GM21526 (cell line): ENCODE results near the gene CDH15.
"Not testable (repeated sequence)": the region's sequence is repeated elsewhere in the genome, so short reads cannot be mapped to it uniquely, and the experiment has no call there.

Experiments used
- ATAC-seq: cut with Tn5 transposase; IDR thresholded peaks from one replicate; pipeline ENCODE4 v1.9.1; 2021; ENCODE audit warnings: moderate library complexity; ENCODE audit not compliant: unreplicated experiment, low FRiP score

The CDH15 gene

DNA sequence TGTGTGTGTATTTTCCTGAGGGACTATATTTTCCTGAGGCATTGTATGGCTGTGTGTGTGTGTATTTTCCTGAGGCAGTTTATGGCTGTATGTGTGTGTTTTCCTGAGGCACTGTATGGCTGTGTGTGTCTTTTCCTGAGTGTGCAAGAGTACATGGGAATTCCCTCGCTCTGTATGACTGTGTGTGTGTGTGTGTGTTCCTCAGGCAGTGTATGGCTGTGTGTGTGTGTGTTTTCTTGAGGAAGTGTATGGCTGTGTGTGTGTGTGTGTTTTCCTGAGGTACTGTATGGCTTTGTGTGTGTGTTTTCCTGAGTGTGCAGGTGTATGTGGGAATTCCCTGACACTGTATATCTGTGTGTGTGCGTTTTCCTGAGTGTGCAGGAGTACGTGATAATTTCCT is 50.1 kb downstream of the CDH15 start:
- no peak for ATAC-seq

DNA sequence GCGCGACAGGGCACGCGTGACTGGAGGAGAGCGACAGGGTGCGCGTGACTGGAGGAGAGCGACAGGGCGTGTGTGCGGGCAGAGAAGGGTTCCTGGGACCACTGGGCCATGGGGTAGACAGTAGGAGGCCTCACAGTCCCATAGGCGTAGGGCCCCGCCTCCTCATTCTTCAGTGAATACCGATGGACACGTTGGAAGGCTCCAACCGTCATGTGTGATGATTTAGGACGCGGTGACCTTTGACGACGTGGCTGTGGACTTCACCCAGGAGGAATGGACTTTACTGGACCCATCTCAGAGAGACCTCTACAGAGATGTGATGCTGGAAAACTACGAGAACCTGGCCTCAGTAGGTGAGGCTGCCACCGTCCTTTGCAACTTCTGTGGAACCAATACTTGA is 51.4 kb downstream of the CDH15 start:
- no peak for ATAC-seq

DNA sequence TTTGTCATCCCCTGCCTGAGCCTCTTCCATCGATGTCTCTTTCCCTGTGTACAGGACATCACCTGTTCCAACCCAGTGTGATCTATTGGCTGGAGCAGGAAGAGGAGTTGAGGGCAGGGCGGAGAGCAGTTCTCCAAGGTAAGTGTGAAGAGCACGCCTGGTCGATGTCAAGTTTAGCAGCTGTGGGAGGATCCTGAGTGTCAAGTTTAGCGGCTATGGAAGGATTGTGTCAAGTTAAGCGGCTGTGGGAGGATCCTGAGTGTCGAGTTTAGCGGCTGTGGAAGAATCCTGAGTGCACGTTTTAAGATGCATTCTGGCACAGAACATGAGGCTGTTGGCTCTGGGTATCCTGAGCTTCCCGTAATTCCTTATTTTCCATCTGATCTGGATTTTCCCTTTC is 53.1 kb downstream of the CDH15 start:
- no peak for ATAC-seq

DNA sequence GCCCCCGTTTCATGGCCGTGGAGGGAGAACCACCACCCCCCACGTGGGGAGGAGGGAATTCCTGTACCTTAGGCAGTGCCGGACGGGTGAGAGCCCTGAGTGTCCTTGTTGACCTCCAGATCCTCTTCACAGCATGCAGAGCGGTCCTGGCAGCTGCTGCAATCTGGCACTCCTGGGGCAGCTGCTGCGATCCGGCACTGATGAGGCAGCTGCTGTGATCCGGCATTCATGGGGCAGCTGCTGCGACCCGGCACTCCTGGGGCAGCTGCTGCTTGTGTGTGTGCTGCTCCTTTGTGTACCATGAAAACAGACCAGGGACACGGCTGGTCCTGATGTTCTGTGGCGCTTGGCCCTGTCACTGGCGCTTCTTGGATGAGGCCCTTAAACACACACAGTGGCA is 58.7 kb downstream of the CDH15 start:
- no peak for ATAC-seq

DNA sequence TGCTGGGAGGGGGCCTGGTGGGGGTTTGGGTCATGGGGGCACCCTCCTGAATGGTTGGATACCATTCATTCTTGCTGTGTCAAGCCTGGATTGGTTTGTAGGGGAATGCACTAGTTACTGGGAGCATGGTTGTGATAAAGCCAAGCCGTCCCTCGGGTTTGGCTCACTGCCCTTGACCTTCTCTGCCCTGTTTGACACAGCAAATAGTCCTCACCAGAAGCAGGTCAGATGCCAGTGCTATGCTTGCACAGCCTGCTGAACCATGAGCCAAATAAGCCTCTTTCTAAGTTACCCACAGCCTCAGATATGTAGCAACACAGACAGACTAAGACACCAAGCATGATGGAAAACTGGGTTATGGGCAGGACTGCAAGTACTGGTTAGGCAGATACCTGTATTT is 60.6 kb downstream of the CDH15 start:
- ATAC-seq, result no peak

DNA sequence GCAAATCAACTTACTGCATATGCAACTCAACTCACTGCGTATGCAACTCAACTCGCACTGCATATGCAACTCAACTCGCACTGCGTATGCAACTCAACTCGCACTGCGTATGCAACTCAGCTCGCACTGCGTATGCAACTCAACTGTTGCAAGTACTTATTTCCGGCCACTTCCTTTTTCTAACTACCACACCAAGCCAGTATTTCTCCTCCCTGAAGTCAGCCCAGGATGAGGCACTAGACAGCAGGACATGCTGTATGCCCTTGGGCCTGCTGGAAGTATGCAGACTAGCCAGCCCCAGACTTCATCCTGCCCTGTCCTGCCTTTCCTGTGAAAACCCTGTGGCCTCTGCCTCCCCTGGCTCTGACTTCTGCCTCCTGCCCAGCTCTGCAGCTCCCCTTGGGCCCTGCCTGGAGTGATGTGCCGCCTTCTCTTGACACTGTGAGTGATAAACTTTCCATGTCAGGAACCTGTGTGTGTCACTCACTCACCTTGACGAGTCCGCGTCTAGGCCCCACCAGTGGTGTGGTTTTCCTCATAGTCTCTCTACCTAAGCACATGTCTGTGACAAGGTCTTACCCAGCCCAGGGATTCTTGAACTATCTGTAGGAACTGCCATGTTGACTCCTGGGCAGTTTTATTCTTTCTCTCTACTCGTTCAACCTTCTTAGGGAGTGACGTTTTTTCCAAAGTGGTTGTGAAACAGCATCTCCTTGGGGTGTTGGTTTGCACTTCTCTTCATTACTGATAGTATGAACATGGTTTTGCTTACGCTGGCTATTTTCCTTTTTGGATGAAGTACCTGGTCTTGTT is 62.3 kb downstream of the CDH15 start:
- no peak for ATAC-seq

DNA sequence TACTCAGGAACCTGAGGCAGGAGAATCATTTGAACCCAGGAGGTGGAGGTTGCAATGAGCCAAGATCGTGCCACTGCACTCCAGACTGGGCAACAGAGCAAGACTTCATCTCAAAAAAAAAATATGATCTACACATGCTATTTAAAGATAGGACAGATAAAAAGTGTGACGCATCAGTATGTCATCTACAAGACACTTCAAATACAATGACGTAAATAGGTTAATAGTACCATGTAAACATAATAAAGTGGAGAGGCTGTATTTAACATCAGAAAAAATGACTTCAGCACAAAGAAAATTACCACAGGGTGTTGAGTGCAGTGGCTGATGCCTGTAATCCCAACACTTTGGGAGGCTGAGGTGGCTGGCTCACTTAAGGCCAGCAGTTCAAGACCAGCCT is 66.2 kb downstream of the CDH15 start:
- no peak for ATAC-seq

DNA sequence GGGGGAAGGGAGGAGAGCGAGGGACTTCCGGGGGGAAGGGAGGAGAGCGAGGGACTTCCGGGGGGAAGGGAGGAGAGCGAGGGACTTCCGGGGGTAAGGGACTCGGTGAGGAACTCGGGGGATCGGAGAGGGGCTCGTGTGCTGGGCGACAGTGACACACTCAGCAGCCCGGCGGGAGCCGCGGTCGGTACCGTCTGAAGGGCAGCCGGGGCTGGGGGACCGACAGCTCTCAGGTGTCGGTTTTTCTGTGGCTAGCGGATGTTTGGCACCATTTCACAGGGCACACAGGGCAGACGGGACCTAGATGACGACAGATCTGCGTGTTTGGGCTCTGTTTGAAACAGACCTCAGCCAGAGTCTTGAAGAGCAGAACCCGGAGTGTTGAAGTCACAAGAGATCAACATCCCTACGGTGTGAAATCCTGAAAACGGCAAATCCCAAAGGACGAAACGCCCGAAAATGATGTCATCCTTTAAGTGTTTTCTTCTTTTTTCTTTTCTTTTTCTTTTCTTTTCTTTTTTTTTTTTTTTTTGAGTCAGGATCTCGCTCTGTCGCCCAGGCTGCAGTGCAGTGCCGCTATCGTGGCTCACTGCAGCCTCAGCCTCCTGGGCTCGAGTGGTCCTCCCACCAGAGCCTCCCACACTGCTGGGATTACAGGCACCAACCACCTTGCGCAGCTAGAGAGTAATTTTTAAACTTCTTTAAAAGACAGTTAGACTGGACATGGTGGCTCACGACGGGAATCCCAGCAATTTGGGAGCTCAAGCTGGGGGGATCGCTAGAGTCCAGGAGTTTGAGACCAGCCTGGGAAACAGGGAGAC is 69.8 kb downstream of the CDH15 start:
- peak; percentile 32 for ATAC-seq

DNA sequence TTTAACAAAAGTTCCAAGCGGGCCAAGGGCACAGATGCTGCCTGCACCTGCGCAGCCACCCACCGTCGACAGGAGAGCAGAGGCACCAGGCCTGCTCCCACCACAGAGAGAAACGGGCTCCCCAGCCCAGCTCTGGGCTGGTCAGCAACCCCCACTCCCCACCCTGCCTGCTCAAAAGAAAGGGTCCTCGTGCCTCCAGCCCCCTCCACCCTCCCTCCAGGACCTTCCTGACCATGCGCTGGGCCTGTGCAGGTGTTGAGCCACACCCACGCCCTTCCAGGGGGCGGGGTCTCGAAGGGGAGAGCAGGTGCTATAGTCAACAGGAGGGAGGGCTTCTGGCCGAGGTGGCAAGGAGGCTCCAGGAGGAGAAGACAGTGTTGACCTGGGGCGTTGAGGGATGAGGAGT is 71.2 kb downstream of the CDH15 start:
- ATAC-seq, result no peak

DNA sequence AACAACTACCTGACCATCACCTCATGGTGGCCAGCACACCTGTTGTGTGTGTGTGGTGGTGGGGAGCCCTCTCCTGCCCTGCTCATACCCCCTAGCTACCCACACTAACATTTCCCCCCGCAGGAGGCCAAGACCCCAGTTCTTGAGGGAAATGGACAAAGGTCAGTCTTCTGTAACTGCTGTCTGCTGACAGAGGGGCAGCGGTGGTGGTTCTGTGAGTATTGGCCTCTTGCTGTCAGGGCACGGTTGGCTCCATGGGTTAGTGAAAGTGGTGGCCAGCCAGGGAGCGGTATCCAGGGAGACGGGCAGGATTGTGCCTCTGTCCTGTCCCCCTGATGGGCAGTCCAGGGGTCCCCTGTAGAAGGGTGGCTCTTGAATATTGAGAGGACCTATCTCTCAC is 72.1 kb downstream of the CDH15 start:
- ATAC-seq, result no peak

DNA sequence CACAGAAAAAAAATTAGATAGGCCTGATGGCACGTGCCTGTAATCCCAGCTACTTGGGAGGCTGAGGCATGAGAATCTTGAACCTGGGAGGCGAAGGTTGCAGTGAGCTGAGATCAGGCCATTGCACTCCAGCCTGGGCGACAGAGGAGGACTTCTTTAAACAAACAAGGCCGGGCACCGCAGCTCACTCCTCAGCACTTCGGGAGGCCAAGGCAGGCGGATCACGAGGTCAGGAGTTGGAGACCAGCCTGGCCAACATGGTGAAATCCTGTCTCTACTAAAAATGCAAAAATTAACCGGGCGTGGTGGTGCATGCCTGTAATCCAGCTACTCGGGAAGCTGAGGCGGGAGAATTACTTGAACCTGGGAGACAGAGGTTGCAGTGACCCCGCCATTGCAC is 72.7 kb downstream of the CDH15 start:
- not testable (repeated sequence) for ATAC-seq

DNA sequence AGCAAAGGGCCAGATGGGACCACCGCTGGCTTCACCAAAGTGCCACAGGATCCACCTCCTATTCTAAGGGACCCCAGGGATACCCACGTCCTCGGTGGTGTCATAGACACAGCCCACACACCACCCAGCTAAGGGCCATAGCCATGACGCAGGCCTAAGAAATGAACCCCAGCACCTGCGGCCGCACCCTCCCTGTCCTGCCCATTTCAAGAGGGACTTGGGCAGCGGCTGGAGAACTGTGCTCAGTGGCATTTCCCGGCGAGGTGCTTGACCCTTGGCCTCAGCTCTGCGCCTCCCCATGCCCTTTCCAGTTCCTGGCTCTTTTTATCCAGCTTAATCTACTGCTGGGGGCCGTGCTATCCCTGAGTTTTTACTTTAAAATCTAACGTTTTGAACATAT is 73.2 kb downstream of the CDH15 start:
- no peak for ATAC-seq
